ENCODE data around the gene CDH5.

The CDH5 gene

GRCh38 chr16:66412182-66412581 lies 45.7 kb downstream of the CDH5 start:
- H3K36me3 ChIP-seq: no peaks in the 10 kb centered on the region
- no peak for TF ChIP-seq CTCF (IDR thresholded peaks at IDR 0.05; ENCODE audit: low read depth, low read length)

GRCh38 chr16:66414891-66415290 lies 48.4 kb downstream of the CDH5 start:
- peaks cover 3% of the 10 kb centered on the region; the same call in 1 of the 2 replicates for H3K27me3 ChIP-seq
- no peaks in the 10 kb centered on the region for H3K4me1 ChIP-seq
- no peak overlapping the region for H3K4me3 ChIP-seq (ENCODE audit: low read depth, low read length)
- H3K36me3 ChIP-seq: no peaks in the 10 kb centered on the region
- DNase-seq: no peak
- H3K9me3 ChIP-seq: no peaks in the 10 kb centered on the region
- TF ChIP-seq CTCF (IDR thresholded peaks at IDR 0.05; ENCODE audit: low read depth, low read length): no peak

More at GRCh38 chr16:66412182-66412581, 45.7 kb downstream of the CDH5 start:
- DNase-seq: no peak
- peaks cover 10% of the 10 kb centered on the region for H3K4me1 ChIP-seq
- peaks cover 3% of the 10 kb centered on the region; the same call in 1 of the 2 replicates for H3K27me3 ChIP-seq
- no peaks in the 10 kb centered on the region for H3K9me3 ChIP-seq
- no peak overlapping the region for H3K4me3 ChIP-seq (ENCODE audit: low read depth, low read length)

GRCh38 chr16:66416136-66416535 lies 49.6 kb downstream of the CDH5 start:
- Histone ChIP-seq H3K4me3 (ENCODE audit: low read depth, low read length) (no peak overlapping the region), H3K27me3 (peaks cover 3% of the 10 kb centered on the region; the same call in 1 of the 2 replicates), H3K36me3 (no peaks in the 10 kb centered on the region), H3K4me1 (no peaks in the 10 kb centered on the region), H3K9me3 (no peaks in the 10 kb centered on the region)
- TF ChIP-seq CTCF (IDR thresholded peaks at IDR 0.05; ENCODE audit: low read depth, low read length): no peak
- DNase-seq: no peak

GRCh38 chr16:66416939-66417700 lies 50.6 kb downstream of the CDH5 start:
- no peak for DNase-seq
- Histone ChIP-seq H3K36me3 (no peaks in the 10 kb centered on the region), H3K4me3 (ENCODE audit: low read depth, low read length) (no peak overlapping the region), H3K4me1 (no peaks in the 10 kb centered on the region), H3K27me3 (peaks cover 3% of the 10 kb centered on the region; the same call in 1 of the 2 replicates), H3K9me3 (no peaks in the 10 kb centered on the region)
- no peak for TF ChIP-seq CTCF (IDR thresholded peaks at IDR 0.05; ENCODE audit: low read depth, low read length)

GRCh38 chr16:66418165-66418962 lies 51.9 kb downstream of the CDH5 start:
- Histone ChIP-seq H3K4me3 (ENCODE audit: low read depth, low read length) (no peak overlapping the region), H3K4me1 (no peaks in the 10 kb centered on the region), H3K36me3 (no peaks in the 10 kb centered on the region), H3K27me3 (peaks cover 3% of the 10 kb centered on the region; the same call in 1 of the 2 replicates), H3K9me3 (no peaks in the 10 kb centered on the region)
- no peak for TF ChIP-seq CTCF (IDR thresholded peaks at IDR 0.05; ENCODE audit: low read depth, low read length)
- no peak for DNase-seq

Data from BE2C (cell line).